ENCODE data around the gene SNCB. TPM values are rescaled to one million over a fixed set of nuclear protein-coding genes. Genes with fewer than 3 reads are reported as not detected.
"Not testable (repeated sequence)": the region's sequence is repeated elsewhere in the genome, so short reads cannot be mapped to it uniquely, and the experiment has no call there.

SNCB gene
- total and polyA plus RNA-seq, 3 donors from 2014 or later, result 0.31 to 0.74 (median 0.62) TPM

GRCh38 chr5:176603091-176603490, 27.2 kb downstream of the SNCB start:
- H3K27ac ChIP-seq, result no peak overlapping the region
- H3K4me3 ChIP-seq, result no peak overlapping the region
- WGBS, 2 donors, result 61 to 67% methylated on average over 2 of the region's 2 CpGs
- H3K36me3 ChIP-seq (ENCODE audit: low read depth, missing control alignments), result no peaks in the 10 kb centered on the region
- TF ChIP-seq, protein P1, sequence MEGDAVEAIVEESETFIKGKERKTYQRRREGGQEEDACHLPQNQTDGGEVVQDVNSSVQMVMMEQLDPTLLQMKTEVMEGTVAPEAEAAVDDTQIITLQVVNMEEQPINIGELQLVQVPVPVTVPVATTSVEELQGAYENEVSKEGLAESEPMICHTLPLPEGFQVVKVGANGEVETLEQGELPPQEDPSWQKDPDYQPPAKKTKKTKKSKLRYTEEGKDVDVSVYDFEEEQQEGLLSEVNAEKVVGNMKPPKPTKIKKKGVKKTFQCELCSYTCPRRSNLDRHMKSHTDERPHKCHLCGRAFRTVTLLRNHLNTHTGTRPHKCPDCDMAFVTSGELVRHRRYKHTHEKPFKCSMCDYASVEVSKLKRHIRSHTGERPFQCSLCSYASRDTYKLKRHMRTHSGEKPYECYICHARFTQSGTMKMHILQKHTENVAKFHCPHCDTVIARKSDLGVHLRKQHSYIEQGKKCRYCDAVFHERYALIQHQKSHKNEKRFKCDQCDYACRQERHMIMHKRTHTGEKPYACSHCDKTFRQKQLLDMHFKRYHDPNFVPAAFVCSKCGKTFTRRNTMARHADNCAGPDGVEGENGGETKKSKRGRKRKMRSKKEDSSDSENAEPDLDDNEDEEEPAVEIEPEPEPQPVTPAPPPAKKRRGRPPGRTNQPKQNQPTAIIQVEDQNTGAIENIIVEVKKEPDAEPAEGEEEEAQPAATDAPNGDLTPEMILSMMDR (IDR thresholded peaks at IDR 0.05), result no peak
- TF ChIP-seq POLR2A (IDR thresholded peaks at IDR 0.05), result no peak
- no peaks in the 10 kb centered on the region for H3K27me3 ChIP-seq
- DNase-seq, result no peak
- intact Hi-C loops (cut with DNase I; ENCODE audit: low total_unique reads), result no loop called here
- no peaks in the 10 kb centered on the region for H3K9me3 ChIP-seq
- H3K4me1 ChIP-seq, result no peaks in the 10 kb centered on the region

- no peak for TF ChIP-seq POLR2A (IDR thresholded peaks at IDR 0.05)
- TF ChIP-seq, protein P1 (IDR thresholded peaks at IDR 0.05), result no peak
- intact Hi-C loops (cut with DNase I; ENCODE audit: low total_unique reads), result no loop called here
- H3K27ac ChIP-seq, result no peak overlapping the region
- H3K27me3 ChIP-seq, result no peaks in the 10 kb centered on the region
- H3K36me3 ChIP-seq (ENCODE audit: low read depth, missing control alignments), result no peaks in the 10 kb centered on the region
- 83 to 89% methylated on average over 12 of the region's 12 CpGs for WGBS, 2 donors
- no peaks in the 10 kb centered on the region for H3K9me3 ChIP-seq
- DNase-seq, result no peak
- no peak overlapping the region for H3K4me3 ChIP-seq
- H3K4me1 ChIP-seq, result no peaks in the 10 kb centered on the region
These were observed 28.3 kb downstream of the SNCB start for GRCh38 chr5:176601901-176602482.

- H3K27ac ChIP-seq; intact Hi-C loops (cut with DNase I; ENCODE audit: low total_unique reads); H3K27me3 ChIP-seq; H3K4me1 ChIP-seq; DNase-seq; H3K4me3 ChIP-seq; H3K9me3 ChIP-seq; H3K36me3 ChIP-seq (ENCODE audit: low read depth, missing control alignments): not testable (repeated sequence)
- WGBS, 2 donors, result 93% methylated on average over 18 to 19 of the region's 19 CpGs
These were observed 30.4 kb downstream of the SNCB start for GRCh38 chr5:176599749-176600430.

- intact Hi-C loops (cut with DNase I; ENCODE audit: low total_unique reads), result no loop called here
- no peaks in the 10 kb centered on the region for H3K36me3 ChIP-seq (ENCODE audit: low read depth, missing control alignments)
- H3K27ac ChIP-seq, result peak overlapping the region in 1 of 2 donors; percentile 55
- no peaks in the 10 kb centered on the region for H3K27me3 ChIP-seq
- WGBS, 2 donors, result 61 to 86% methylated on average over 16 to 22 of the region's 47 CpGs
- TF ChIP-seq POLR2A (IDR thresholded peaks at IDR 0.05), result no peak
- TF ChIP-seq, protein P1 (IDR thresholded peaks at IDR 0.05), result no peak
- no peaks in the 10 kb centered on the region for H3K4me1 ChIP-seq
- peak overlapping the region in 1 of 2 donors; percentile 41 for H3K4me3 ChIP-seq
- DNase-seq, result no peak
- no peaks in the 10 kb centered on the region for H3K9me3 ChIP-seq
These were observed 32.6 kb downstream of the SNCB start for GRCh38 chr5:176597417-176598389.
